MG63 (cell line): ENCODE data around the gene TM7SF2. TPM values are rescaled to one million over a fixed set of nuclear protein-coding genes. Genes with fewer than 3 reads are reported as not detected.
A peak's percentile ranks its signal among the peaks of the same experiment; 100 is the strongest.

ENCODE experiments used
- DNase-seq: peaks from one replicate; pipeline ENCODE4 v3.0.0-alpha.2; 2020
- H3K27me3 ChIP-seq: fragments of 250-450 bp; sonication (Bioruptor Pico); 2 replicates; pipeline ENCODE4 v1.5.1; 2020; ENCODE audit warnings: mild to moderate bottlenecking, moderate library complexity
- H3K36me3 ChIP-seq: fragments of 250-450 bp; sonication (Bioruptor Pico); 2 replicates; pipeline ENCODE4 v1.5.1; 2020; ENCODE audit warnings: mild to moderate bottlenecking, moderate library complexity
- H3K4me3 ChIP-seq: fragments of 250-450 bp; sonication (Bioruptor Pico); 2 replicates; pipeline ENCODE4 v1.5.1; 2020; ENCODE audit warnings: mild to moderate bottlenecking, moderate library complexity
- H3K9me3 ChIP-seq: fragments of 250-450 bp; sonication (Bioruptor Pico); 2 replicates; pipeline ENCODE4 v1.5.1; 2020; ENCODE audit warnings: mild to moderate bottlenecking, moderate library complexity
- total RNA-seq: library from RNA; depleted of rRNA; stranded (reverse); fragments of >200 nt; shearing (Covaris generic); gene quantifications from 2 replicates; pipeline ENCODE4 v1.2.3, GENCODE V29; 2014; ENCODE audit warnings: low replicate concordance

Gene TM7SF2
- total RNA-seq, 1 experiment from 2014 or later = 3.5 TPM

DNA sequence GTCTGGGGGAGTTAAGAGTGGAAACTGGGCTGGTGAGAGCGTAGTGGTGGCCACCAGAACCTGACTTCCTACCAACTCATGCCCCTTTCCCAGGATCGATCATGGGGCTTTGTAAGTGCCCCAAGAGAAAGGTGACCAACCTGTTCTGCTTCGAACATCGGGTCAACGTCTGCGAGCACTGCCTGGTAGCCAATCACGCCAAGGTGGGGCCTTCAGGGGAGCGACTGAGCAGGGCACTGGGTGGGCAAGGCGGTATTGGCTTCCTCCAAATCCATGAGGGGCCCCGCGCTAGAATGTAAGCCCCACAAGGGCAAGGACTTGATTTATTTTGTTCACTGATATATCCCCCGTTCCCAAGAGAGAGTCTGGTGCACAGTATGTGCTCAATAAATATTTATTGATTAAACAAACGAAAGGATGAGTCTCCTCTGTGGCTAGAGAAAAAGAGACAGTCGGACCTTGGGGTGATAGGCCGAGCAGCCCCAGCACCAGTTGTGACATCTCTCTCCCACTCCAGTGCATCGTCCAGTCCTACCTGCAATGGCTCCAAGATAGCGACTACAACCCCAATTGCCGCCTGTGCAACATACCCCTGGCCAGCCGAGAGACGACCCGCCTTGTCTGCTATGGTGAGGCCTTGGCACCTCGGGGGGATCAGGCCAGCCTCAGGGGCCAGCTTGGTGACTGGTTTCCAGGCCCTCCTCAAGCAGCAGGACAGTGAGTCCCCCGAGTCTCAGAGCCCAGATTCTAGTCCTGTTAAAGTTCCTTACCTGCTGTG is 26.9 kb upstream of the TM7SF2 start:
- DNase-seq = no peak
- H3K9me3 ChIP-seq = no peaks in the 10 kb centered on the region
- H3K4me3 ChIP-seq = peak overlapping the region; percentile 77
- no peaks in the 10 kb centered on the region for H3K27me3 ChIP-seq
- peaks cover 54% of the 10 kb centered on the region for H3K36me3 ChIP-seq

DNA sequence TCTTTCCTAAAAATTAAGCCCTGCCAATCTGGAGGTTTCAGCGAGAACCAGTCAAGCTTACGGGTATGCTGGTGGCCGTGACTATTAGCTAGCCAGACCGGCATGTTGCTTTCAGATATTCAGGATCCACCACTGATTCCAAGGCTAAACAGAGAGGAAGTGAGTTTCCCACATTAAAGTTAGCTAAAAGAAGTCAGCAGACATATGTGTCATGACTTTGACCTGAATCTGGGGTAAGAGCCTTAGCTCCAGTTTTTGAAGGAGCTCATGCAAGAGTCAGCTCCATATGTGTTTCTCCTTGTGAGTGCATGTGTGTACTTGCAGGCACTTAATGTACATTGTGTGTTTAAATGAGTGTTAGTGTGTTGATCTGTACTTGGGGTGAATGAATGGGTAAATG is 26.2 kb upstream of the TM7SF2 start:
- H3K27me3 ChIP-seq = no peaks in the 10 kb centered on the region
- peaks cover 47% of the 10 kb centered on the region for H3K36me3 ChIP-seq
- H3K4me3 ChIP-seq = no peak overlapping the region; the same call in 1 of the 2 replicates
- no peaks in the 10 kb centered on the region for H3K9me3 ChIP-seq
- no peak for DNase-seq

DNA sequence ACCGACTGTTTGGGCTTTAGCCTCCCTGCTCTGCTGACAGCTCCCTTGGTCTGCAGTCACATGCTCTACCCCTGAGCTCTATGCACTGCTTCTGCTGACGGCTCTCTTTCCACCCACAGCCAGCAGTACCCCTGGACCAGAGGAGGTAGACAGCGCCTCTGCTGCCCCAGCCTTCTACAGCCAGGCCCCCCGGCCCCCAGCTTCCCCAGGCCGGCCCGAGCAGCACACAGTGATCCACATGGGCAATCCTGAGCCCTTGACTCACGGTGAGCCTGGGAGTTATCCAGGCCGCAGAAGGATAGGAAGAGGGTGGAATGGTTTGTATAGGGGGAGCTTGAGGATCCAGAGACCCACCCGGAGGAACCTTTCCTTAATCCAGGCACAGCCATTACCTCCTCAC is 24.9 kb upstream of the TM7SF2 start:
- no peak for DNase-seq
- no peak overlapping the region for H3K4me3 ChIP-seq
- H3K27me3 ChIP-seq = no peaks in the 10 kb centered on the region
- peaks cover 36% of the 10 kb centered on the region for H3K36me3 ChIP-seq
- H3K9me3 ChIP-seq = no peaks in the 10 kb centered on the region

DNA sequence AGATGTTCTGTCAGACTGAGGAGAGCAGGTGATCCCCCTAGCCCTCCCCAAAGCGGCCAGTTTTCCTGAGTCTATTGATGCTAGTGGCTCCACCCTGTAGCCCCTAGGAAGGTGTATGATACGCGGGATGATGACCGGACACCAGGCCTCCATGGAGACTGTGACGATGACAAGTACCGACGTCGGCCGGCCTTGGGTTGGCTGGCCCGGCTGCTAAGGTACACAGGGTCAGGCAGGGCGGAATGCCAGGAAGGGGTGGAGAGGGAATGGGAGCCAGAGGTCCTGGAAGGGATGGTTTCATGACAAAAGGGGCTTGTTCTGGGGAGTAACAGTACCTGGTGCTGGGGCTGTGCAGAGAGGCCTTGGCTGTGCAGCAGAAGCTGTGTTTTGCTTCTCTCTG is 24.5 kb upstream of the TM7SF2 start:
- peaks cover 32% of the 10 kb centered on the region for H3K36me3 ChIP-seq

DNA sequence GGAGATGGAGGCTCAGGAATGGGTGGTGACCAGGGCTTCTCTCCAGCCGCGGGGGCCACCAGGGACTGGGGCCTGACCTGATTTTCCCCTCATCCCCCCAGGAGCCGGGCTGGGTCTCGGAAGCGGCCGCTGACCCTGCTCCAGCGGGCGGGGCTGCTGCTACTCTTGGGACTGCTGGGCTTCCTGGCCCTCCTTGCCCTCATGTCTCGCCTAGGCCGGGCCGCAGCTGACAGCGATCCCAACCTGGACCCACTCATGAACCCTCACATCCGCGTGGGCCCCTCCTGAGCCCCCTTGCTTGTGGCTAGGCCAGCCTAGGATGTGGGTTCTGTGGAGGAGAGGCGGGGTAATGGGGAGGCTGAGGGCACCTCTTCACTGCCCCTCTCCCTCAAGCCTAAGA is 23.8 kb upstream of the TM7SF2 start:
- no peaks in the 10 kb centered on the region for H3K27me3 ChIP-seq
- H3K9me3 ChIP-seq = no peaks in the 10 kb centered on the region
- peaks cover 29% of the 10 kb centered on the region for H3K36me3 ChIP-seq

More for the DNA sequence above, 24.5 kb upstream of the TM7SF2 start:
- Histone ChIP-seq H3K27me3 (no peaks in the 10 kb centered on the region), H3K9me3 (no peaks in the 10 kb centered on the region), H3K4me3 (no peak overlapping the region)
- DNase-seq = no peak

DNA sequence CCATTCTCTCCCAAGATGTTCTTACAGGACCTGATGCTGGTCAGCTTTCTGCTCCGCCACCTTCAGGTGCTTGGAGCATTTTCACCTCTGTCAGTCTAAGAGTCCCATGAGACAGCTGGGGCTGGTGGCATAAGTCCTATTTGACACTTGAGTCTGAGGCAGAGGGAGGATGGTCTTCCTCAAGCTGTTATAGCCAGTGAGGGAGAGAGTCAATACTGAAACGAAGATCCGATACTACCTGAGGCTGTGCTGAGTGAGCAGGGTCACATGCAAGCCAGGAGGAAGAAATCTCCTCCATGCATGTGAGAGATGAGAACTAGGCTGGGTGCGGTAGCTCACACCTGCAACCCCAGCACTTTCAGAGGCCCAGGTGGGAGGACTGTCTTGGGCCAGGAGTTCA is 22.1 kb upstream of the TM7SF2 start:
- Histone ChIP-seq H3K4me3 (no peak overlapping the region), H3K9me3 (no peaks in the 10 kb centered on the region)
- DNase-seq = no peak

More for the DNA sequence above, 23.8 kb upstream of the TM7SF2 start:
- H3K4me3 ChIP-seq = no peak overlapping the region
- no peak for DNase-seq

DNA sequence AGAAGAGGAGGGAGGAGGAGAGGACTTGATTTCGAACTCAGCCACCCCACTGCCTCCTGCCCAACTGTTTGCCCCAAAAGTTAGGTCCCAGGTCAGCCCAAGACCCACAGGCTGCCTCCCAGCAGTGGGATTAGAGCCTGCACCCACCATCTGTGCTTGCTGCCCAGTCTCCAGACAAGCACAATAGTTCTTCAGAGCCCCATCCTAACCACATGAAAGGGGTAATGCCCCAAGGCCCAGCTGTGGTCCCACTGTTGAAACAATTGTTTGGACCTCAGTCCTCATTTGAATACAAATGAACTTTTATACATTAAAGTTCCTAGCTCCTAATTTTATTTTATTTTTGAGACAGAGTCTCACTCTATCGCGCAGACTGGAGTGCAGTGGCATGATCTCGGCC is 21.0 kb upstream of the TM7SF2 start:
- Histone ChIP-seq H3K36me3 (peaks cover 19% of the 10 kb centered on the region), H3K4me3 (no peak overlapping the region), H3K9me3 (no peaks in the 10 kb centered on the region), H3K27me3 (no peaks in the 10 kb centered on the region)
- DNase-seq = no peak

More for the DNA sequence above, 22.1 kb upstream of the TM7SF2 start:
- H3K36me3 ChIP-seq = peaks cover 25% of the 10 kb centered on the region
- no peaks in the 10 kb centered on the region for H3K27me3 ChIP-seq

DNA sequence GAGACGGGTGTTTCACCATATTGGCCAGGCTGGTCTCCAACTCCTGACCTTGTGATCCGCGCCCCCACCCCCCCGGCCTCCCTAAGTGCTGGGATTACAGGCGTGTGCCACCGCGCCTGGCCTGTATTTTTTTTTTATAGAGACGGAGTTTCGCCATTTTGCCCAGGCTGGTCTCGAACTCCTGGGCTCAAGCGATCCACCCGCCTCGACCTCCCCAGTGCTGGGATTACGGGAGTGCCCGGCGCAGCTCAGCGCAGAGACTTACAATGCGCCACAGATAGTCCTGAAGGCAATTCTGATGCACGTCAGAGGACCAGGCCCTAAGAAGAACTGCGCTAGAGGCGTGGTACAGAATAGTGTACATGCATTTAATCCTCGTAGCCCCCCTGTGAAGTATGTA is 16.2 kb upstream of the TM7SF2 start:
- no peaks in the 10 kb centered on the region for H3K9me3 ChIP-seq
- H3K36me3 ChIP-seq = peaks cover 7% of the 10 kb centered on the region; the same call in 1 of the 2 replicates
- no peak for DNase-seq
- H3K4me3 ChIP-seq = peak overlapping the region; percentile 91
- H3K27me3 ChIP-seq = no peaks in the 10 kb centered on the region

DNA sequence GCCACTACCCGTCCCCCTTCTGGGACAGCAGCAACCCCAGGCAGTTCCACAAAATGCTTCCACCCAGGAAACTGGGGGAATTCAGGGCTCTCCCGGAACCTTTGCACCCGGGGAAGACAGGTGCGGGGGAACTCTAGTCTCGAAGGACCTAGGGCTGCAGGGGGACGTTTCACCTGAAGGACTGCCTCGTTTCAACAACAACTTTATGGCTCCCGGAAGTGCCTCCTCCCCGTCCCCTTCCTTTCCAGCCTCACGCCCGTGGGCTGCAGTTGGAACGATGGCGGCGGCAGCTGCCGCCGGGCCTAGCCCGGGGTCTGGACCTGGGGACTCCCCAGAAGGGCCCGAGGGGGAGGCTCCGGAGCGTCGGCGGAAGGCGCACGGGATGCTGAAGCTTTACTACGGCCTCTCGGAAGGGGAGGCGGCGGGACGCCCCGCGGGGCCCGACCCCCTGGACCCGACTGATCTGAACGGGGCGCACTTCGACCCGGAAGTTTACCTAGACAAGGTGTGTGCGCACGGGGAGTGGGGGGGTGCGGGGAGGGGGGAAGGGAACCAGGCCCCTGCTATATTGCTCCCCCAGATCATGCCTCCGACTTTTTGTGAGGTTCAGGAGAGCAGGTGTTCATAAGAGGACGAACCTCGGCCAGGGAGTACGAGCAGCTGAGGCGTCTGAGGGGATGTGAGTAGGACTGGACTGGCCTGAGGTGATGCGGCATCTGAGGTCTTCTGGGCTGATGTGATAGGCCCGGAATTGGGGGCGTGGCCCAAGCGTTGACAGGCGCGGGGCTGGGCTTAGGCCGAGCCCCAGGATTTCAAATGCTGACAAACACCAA is 15.5 kb upstream of the TM7SF2 start, which contains the start of gene VPS51:
VPS51 (plus strand) TSS at position 241 of the 833 bp plus-strand sequence; CDS start at position 278, 37 bp downstream.
- DNase-seq = peak; percentile 87
- Histone ChIP-seq H3K36me3 (peaks cover 10% of the 10 kb centered on the region; the same call in 1 of the 2 replicates), H3K27me3 (no peaks in the 10 kb centered on the region), H3K9me3 (no peaks in the 10 kb centered on the region), H3K4me3 (peak within 1 kb of the TSS; percentile 91)

DNA sequence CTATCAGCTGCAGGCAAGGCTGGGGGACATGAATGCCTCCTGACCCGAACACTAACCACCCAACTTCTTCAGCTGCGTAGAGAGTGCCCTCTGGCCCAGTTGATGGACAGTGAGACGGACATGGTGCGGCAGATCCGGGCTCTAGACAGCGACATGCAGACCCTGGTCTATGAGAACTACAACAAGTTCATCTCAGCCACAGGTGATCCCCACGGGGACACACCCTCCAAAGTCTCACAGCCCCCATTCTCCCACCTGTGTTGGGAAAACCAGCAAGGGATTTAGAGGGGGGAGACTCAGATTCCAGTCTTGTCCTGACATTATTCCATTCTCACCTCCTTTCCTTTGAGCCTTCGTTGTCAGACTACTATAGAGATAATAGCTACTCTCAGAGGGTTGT is 14.7 kb upstream of the TM7SF2 start:
- Histone ChIP-seq H3K27me3 (no peaks in the 10 kb centered on the region), H3K4me3 (peak overlapping the region; percentile 91), H3K36me3 (peaks cover 10% of the 10 kb centered on the region; the same call in 1 of the 2 replicates), H3K9me3 (no peaks in the 10 kb centered on the region)
- DNase-seq = no peak

DNA sequence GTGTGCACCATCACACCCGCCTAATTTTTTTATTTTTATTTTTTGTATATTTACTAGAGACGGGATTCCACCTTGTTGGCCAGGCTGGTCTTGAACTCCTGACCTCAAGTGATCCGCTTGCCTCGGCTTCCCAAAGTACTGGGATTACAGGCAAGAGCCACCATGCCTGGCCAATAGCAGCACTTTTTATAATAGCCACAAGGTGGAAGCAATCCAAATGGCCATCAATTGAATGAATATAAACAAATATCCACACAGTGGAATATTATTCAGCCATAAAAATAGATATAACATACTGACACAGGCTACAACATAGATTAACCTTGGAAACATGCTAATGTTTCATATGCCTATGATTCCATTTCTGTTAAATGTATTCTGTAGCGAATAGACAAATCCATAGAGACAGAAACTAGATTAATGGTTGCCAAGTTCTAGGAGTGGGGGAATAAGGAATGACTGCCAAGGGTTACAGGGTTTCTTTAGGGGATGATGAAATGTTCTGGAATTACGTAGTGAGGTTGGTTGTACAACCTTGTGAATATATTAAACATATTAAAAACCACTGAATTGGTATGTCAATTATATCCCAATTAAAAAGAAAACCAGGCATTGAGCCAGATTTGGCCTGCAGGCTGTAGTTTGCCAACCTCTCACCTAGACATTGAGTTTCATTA is 10.9 kb upstream of the TM7SF2 start:
- H3K4me3 ChIP-seq = no peak overlapping the region
- no peaks in the 10 kb centered on the region for H3K9me3 ChIP-seq
- no peaks in the 10 kb centered on the region for H3K27me3 ChIP-seq
- no peak for DNase-seq
- peaks cover 10% of the 10 kb centered on the region for H3K36me3 ChIP-seq

DNA sequence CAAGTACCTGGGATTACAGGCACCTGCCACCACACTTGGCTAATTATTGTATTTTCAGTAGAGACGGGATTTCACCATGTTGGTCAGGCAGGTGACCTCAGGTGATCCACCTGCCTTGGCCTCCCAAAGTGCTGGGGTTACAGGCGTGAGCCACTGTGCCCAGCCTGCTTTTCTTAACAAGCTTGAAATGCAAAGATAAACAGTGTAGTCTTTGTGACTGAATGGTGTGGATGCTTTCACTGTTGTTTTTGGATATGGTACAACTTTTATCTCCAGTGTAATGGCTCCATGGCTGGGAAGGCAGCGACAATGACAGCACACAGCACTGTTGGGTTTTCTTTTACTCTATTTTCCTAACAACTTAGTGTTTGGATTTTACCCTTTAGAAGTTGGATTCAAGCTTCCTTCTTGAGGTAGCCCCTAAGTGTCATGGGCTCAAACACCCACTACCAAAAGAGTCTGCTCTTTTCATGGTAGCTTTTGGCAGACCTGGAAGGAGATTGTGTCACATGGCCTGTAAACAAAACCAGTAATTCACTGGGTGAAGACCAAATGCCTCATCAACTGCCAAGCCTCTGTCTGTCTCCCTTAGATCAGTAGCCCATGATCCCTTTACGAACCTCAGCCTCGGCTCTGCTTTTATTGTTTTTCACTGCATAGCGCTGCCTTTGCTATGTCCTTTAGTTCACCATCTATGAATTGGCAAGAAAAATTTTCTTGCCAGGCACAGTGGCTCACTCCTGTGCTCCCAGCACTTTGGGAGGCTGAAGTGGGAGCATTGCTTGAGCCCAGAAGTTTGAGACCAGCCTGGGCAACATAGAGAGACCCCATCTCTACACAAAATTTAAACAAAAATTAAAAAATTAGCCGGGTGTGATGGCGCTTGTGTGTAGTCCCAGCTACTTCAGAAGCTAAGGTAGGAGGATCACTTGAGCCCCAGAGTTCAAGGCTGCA is 9.3 kb upstream of the TM7SF2 start:
- Histone ChIP-seq H3K27me3 (no peaks in the 10 kb centered on the region), H3K36me3 (peaks cover 10% of the 10 kb centered on the region), H3K9me3 (no peaks in the 10 kb centered on the region), H3K4me3 (no peak overlapping the region)
- peak; percentile 56 for DNase-seq

DNA sequence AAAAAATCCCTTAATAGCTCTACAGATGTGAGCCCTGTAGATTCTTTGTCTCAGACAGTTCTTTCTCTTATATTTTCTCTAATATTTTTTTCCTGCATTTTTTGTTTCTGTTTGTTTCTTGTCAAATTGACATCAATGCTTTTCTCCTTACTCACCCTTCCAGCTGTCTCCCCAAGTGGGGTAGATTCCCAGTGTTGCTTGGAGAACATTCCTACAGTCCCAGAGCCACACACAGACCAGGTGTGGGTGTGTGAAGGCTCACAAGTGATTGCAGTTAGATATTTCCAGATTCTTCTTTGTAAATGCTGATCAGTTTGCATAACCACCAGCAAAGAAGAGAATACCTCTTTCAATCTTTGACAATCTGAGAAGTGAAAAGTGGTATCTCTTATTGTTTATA is 8.2 kb upstream of the TM7SF2 start:
- no peak for DNase-seq
- no peaks in the 10 kb centered on the region for H3K9me3 ChIP-seq
- peaks cover 8% of the 10 kb centered on the region for H3K36me3 ChIP-seq
- no peaks in the 10 kb centered on the region for H3K27me3 ChIP-seq
- no peak overlapping the region for H3K4me3 ChIP-seq

DNA sequence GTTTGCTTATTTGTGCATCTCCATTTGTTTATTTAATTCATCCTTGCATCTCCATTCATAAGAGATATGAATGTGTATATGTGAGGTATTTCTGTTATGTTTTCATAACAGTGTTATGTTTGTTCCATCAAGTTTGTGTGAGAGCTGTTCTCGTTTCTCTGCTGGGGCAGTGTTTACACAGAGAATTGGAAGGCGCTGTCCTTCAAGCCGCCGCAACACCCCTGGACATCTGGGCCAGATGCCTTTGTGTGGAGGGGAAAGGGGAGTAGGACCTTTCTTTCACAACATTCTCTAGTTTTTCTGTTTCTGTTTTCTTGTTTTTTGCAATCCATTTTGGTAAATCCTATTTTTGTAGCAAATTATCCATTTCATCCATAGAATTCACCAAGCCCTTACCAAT is 7.0 kb upstream of the TM7SF2 start:
- Histone ChIP-seq H3K36me3 (peaks cover 3% of the 10 kb centered on the region), H3K9me3 (no peaks in the 10 kb centered on the region), H3K4me3 (no peak overlapping the region), H3K27me3 (no peaks in the 10 kb centered on the region)
- no peak for DNase-seq

DNA sequence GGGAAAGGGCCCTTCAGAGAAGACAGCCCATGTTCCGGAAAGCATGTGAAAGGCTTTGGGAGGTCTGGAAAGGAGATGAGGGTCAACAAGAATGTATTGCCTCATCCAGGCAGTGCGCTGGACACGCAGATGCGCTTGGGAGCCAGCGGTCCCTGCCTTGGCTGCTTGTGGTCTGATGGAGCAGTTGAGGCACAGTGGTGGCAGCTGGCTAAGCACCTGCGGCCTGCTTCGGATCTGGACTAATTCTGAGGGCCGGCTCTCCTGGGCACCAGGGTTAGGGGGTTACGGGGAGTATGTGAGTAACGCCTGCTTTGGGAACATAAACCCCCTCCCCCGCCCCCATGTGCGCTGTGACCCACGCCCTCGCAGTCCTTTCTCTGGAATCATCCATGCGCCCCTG is 4.6 kb upstream of the TM7SF2 start:
- no peak overlapping the region for H3K4me3 ChIP-seq
- no peaks in the 10 kb centered on the region for H3K27me3 ChIP-seq
- no peaks in the 10 kb centered on the region for H3K9me3 ChIP-seq
- H3K36me3 ChIP-seq = peaks cover 8% of the 10 kb centered on the region
- DNase-seq = no peak
